ENCODE data around the gene LPIN3.

DNA sequence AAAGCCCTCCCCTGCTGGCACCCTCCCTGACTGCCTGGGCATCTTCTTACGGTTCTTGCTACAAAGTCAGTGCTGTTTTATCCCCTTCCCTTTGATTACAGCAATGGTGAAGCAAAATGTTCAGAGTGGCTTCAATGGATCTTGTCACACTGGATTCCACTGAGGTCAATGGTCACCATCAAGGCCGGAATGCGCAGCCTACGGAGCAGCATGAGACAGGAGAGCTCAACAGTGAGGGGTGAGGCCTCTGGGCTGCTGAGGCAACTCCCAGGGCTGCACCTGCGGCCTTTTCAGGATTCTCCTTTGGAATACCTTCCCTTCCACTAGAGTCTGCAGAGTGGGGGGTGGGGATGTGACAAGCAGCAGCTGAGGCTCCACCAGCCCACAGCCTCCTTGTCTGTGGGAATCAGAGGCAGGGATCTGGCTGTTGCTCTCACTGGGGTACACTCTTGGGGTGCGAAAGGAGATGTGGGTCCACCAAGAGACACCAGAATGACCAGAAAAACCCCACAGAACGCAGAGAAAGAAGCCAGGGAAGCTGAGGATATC is 66.3 kb downstream of the LPIN3 start:
- TF ChIP-seq, protein P1, sequence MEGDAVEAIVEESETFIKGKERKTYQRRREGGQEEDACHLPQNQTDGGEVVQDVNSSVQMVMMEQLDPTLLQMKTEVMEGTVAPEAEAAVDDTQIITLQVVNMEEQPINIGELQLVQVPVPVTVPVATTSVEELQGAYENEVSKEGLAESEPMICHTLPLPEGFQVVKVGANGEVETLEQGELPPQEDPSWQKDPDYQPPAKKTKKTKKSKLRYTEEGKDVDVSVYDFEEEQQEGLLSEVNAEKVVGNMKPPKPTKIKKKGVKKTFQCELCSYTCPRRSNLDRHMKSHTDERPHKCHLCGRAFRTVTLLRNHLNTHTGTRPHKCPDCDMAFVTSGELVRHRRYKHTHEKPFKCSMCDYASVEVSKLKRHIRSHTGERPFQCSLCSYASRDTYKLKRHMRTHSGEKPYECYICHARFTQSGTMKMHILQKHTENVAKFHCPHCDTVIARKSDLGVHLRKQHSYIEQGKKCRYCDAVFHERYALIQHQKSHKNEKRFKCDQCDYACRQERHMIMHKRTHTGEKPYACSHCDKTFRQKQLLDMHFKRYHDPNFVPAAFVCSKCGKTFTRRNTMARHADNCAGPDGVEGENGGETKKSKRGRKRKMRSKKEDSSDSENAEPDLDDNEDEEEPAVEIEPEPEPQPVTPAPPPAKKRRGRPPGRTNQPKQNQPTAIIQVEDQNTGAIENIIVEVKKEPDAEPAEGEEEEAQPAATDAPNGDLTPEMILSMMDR (IDR thresholded peaks at IDR 0.05; ENCODE audit: low read length): no peak
- TF ChIP-seq EZH2phosphoT487 (IDR thresholded peaks at IDR 0.05; ENCODE audit: low read length) (no peak), EZH2 (optimal IDR thresholded peaks at IDR 0.05; ENCODE audit: low read depth, low read length) (no peak)
